Activated naive CD8-positive, alpha-beta T cell (primary cell): ENCODE results near the gene CHD6.

Experiments used
- H3K27ac Mint-ChIP-seq: one replicate; pipeline ENCODE4 v1.8.0; 2021; ENCODE audit warnings: mixed read lengths
- H3K27me3 Mint-ChIP-seq: one replicate; pipeline ENCODE4 v1.8.0; 2021; ENCODE audit warnings: mixed read lengths
- H3K36me3 Mint-ChIP-seq: one replicate; pipeline ENCODE4 v1.8.0; 2021; ENCODE audit warnings: mixed read lengths
- H3K4me1 Mint-ChIP-seq: one replicate; pipeline ENCODE4 v1.8.0; 2021; ENCODE audit warnings: low read depth, mixed read lengths
- H3K4me3 Mint-ChIP-seq: one replicate; pipeline ENCODE4 v1.8.0; 2021; ENCODE audit warnings: mild to moderate bottlenecking, mixed read lengths
- H3K9me3 Mint-ChIP-seq: one replicate; pipeline ENCODE4 v1.8.0; 2021; ENCODE audit warnings: low read depth, mixed read lengths

CHD6 gene

DNA sequence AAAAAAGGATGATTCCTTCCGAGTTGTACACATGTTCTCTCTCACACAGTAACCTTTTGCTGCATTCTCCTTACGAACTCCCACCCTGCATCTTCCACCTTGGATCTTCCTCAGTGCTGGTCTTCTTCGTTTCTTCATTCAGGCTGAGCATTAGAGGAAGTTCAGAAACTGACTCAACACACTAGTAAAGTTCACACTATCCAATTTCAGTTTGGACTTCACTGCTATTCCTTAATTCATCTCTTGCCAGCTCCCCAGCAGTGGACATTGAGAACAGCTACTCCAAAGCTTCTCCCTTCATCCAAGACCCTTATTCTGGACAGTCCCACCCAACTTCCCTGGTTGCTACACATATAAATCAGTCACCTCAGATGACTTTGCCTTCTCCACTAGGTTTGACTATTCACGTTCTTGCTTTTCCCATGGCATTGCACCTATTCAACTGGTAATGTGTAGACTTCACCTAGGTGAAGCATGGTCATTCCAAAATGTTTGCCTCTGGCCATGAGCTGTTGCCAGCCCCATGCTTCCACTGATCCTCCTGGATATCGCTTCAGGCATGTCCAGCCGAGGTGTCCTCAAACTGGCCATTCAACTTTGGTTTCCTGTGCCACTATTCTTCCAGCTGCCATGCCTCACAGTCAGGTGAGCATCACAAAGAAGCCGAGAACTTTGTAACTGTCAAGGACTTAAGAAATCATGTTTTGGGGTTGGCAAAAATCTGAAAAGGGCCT, 147.6 kb downstream of the CHD6 start:
- Mint-ChIP-seq H3K4me3 (no peak overlapping the region), H3K36me3 (peaks cover 37% of the 10 kb centered on the region), H3K9me3 (no peaks in the 10 kb centered on the region), H3K27ac (no peak overlapping the region), H3K4me1 (peaks cover 2% of the 10 kb centered on the region), H3K27me3 (no peaks in the 10 kb centered on the region)

GRCh38 chr20:41469868-41470267, 148.3 kb downstream of the CHD6 start:
- H3K4me3 Mint-ChIP-seq = no peak overlapping the region
- H3K27ac Mint-ChIP-seq = no peak overlapping the region
- no peaks in the 10 kb centered on the region for H3K4me1 Mint-ChIP-seq
- H3K36me3 Mint-ChIP-seq = peaks cover 37% of the 10 kb centered on the region
- no peaks in the 10 kb centered on the region for H3K9me3 Mint-ChIP-seq
- no peaks in the 10 kb centered on the region for H3K27me3 Mint-ChIP-seq

GRCh38 chr20:41468994-41469600, 149.1 kb downstream of the CHD6 start:
- Mint-ChIP-seq H3K4me3 (no peak overlapping the region), H3K27me3 (no peaks in the 10 kb centered on the region), H3K9me3 (no peaks in the 10 kb centered on the region), H3K36me3 (peaks cover 41% of the 10 kb centered on the region), H3K27ac (no peak overlapping the region), H3K4me1 (no peaks in the 10 kb centered on the region)

DNA sequence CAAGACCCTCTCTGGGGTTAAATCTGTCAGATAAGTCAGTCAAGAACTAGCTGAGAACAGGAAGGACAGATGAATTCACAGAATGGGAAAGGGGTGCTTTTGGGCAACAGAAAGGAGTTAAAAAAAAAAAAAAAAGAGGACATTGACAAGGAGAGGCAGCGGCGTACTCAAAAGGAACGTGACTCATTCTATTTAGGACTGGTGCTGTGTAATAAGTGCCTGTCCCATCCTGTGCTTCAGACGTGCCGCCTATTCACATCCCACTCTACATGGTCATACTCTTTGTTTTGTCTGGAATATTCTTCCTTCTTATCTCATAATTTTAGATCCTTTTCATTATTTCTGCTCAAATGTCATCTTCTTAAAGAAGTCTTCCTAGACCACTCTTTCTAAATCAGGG, 150.5 kb downstream of the CHD6 start:
- H3K27me3 Mint-ChIP-seq = no peaks in the 10 kb centered on the region
- no peak overlapping the region for H3K4me3 Mint-ChIP-seq
- H3K36me3 Mint-ChIP-seq = peaks cover 40% of the 10 kb centered on the region
- H3K9me3 Mint-ChIP-seq = no peaks in the 10 kb centered on the region
- no peaks in the 10 kb centered on the region for H3K4me1 Mint-ChIP-seq
- no peak overlapping the region for H3K27ac Mint-ChIP-seq

DNA sequence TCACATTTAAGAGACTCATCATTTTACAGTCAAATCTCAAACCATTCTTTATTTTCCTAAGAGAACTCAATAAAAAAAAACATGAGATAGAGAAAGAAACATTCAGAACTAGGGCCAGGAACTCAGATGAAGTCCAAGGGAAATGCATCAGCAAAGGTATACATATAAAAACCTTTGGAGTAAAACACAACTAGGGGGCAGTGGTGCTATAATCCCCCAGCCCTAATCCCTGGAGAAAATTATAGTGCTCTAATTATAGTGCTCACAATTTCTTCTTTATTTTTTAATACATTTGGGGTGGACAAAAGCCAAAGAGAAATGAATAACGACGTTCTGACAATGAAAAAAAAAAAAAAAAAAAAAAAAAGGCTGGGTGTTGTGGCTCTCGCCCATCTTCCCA, 151.0 kb downstream of the CHD6 start:
- no peaks in the 10 kb centered on the region for H3K27me3 Mint-ChIP-seq
- no peak overlapping the region for H3K4me3 Mint-ChIP-seq
- H3K36me3 Mint-ChIP-seq = peaks cover 35% of the 10 kb centered on the region
- no peaks in the 10 kb centered on the region for H3K9me3 Mint-ChIP-seq
- no peaks in the 10 kb centered on the region for H3K4me1 Mint-ChIP-seq
- no peak overlapping the region for H3K27ac Mint-ChIP-seq

GRCh38 chr20:41463567-41463966, 154.6 kb downstream of the CHD6 start:
- Mint-ChIP-seq H3K27ac (no peak overlapping the region), H3K36me3 (peaks cover 37% of the 10 kb centered on the region)

GRCh38 chr20:41462372-41463161, 155.6 kb downstream of the CHD6 start:
- Mint-ChIP-seq H3K27me3 (no peaks in the 10 kb centered on the region), H3K36me3 (peaks cover 32% of the 10 kb centered on the region), H3K27ac (no peak overlapping the region), H3K4me3 (no peak overlapping the region), H3K9me3 (no peaks in the 10 kb centered on the region), H3K4me1 (no peaks in the 10 kb centered on the region)

More at GRCh38 chr20:41463567-41463966, 154.6 kb downstream of the CHD6 start:
- Mint-ChIP-seq H3K9me3 (no peaks in the 10 kb centered on the region), H3K27me3 (no peaks in the 10 kb centered on the region), H3K4me3 (no peak overlapping the region), H3K4me1 (no peaks in the 10 kb centered on the region)

DNA sequence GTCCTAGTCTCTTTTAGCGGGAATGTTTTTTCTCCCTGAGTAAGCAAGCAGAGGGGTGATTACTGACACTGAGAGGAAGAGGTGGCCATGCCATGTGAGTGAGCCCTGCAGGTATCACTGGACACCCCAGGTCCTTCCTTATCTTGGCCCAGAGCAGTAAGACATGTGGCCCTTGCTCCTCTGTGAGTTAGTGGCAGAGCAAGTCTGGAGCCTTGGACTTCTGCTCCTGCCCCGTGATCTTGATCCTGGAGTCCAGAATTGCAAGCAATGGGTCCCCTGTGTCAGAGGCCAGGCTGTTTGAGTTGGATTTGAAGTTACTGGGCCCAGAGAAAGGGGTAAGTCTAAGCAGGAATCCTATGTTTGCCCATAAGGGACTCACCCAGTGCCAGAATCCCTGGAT, 159.4 kb downstream of the CHD6 start:
- H3K4me1 Mint-ChIP-seq = no peaks in the 10 kb centered on the region
- H3K36me3 Mint-ChIP-seq = peaks cover 16% of the 10 kb centered on the region
- H3K27ac Mint-ChIP-seq = no peak overlapping the region
- no peak overlapping the region for H3K4me3 Mint-ChIP-seq
- H3K9me3 Mint-ChIP-seq = no peaks in the 10 kb centered on the region
- H3K27me3 Mint-ChIP-seq = no peaks in the 10 kb centered on the region

DNA sequence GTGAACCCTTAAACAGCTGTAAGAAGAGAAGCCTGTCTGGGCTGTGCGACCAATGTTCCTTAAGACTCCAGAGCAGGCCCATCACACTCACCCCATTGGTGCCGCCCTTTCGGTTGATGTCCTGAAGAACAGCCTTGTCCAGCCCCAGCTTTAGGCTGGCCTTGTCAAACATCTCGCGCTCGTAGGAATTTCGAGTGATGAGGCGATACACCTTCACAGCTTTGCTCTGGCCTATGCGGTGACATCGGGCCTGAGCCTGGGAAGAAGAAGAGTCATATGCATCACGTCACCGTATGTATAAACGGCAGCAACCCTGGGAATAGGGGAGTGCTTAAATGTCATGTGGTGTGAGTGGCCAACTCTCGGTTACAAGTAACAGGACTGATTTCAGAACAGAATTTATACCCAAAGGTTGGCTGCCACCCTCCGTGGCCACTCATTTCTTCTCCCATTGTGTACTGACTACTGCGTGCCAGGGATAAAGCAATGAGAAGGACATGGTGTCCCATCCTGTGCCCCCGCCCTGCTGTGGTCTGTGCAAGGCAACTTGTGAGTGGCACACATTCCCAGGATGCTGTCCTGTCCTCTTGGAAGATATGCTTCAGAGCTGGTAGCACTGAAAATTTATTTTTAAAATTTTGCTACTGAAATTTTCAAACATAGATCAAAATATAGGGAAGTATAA, 160.9 kb downstream of the CHD6 start:
- peaks cover 19% of the 10 kb centered on the region for H3K36me3 Mint-ChIP-seq

DNA sequence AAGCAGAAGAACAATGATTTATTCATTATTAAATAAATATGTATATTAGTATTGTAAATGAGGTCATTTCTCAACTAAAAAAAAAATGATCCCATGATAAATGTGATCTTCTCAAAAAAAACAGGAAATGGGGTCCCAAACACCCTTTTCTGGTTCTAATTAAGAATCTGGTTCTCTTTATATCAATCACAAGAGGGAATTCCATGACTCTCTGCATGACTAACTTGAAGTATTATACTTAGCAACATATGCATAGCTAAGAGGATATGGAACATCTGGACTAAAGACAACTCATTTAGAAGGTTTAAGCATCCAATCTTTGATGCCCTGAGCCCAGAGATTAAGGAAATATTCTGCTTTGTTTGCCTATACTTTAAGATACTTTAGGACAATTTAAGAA, 161.8 kb downstream of the CHD6 start:
- Mint-ChIP-seq H3K4me3 (no peak overlapping the region), H3K9me3 (no peaks in the 10 kb centered on the region), H3K4me1 (no peaks in the 10 kb centered on the region), H3K36me3 (peaks cover 17% of the 10 kb centered on the region), H3K27ac (no peak overlapping the region), H3K27me3 (no peaks in the 10 kb centered on the region)

More for the DNA sequence above, 160.9 kb downstream of the CHD6 start:
- no peaks in the 10 kb centered on the region for H3K9me3 Mint-ChIP-seq
- no peak overlapping the region for H3K27ac Mint-ChIP-seq
- H3K4me1 Mint-ChIP-seq = no peaks in the 10 kb centered on the region
- no peaks in the 10 kb centered on the region for H3K27me3 Mint-ChIP-seq
- H3K4me3 Mint-ChIP-seq = no peak overlapping the region

GRCh38 chr20:41454250-41454649, 163.9 kb downstream of the CHD6 start:
- H3K36me3 Mint-ChIP-seq = peaks cover 11% of the 10 kb centered on the region
- H3K4me3 Mint-ChIP-seq = no peak overlapping the region
- H3K9me3 Mint-ChIP-seq = no peaks in the 10 kb centered on the region

GRCh38 chr20:41453010-41453950, 164.9 kb downstream of the CHD6 start:
- H3K27ac Mint-ChIP-seq = no peak overlapping the region

More at GRCh38 chr20:41454250-41454649, 163.9 kb downstream of the CHD6 start:
- Mint-ChIP-seq H3K27ac (no peak overlapping the region), H3K27me3 (no peaks in the 10 kb centered on the region), H3K4me1 (no peaks in the 10 kb centered on the region)

DNA sequence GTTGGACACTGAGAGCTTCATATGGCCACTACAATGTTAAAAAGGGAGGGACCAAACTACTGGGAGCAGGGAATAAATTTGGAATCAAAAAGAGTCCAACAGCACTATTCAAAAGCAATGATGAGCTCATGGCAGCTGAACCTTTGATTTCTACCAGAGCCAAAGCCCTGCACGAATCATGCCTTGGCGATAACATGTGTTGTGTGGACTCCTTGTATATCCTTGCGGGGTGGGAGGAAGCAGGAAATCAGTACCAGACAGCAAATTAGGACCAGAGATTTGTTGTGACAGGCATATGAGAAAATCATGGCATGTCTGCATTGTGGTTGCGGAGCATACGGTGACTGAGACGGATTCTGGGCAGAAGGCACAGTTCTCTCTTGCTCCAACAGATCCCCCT, 166.0 kb downstream of the CHD6 start:
- no peaks in the 10 kb centered on the region for H3K9me3 Mint-ChIP-seq
- no peaks in the 10 kb centered on the region for H3K27me3 Mint-ChIP-seq
- no peak overlapping the region for H3K27ac Mint-ChIP-seq
- no peaks in the 10 kb centered on the region for H3K4me1 Mint-ChIP-seq
- H3K36me3 Mint-ChIP-seq = peaks cover 17% of the 10 kb centered on the region
- no peak overlapping the region for H3K4me3 Mint-ChIP-seq

More at GRCh38 chr20:41453010-41453950, 164.9 kb downstream of the CHD6 start:
- Mint-ChIP-seq H3K36me3 (peaks cover 11% of the 10 kb centered on the region), H3K27me3 (no peaks in the 10 kb centered on the region), H3K4me1 (no peaks in the 10 kb centered on the region), H3K4me3 (no peak overlapping the region), H3K9me3 (no peaks in the 10 kb centered on the region)

- H3K27me3 Mint-ChIP-seq = no peaks in the 10 kb centered on the region
- no peak overlapping the region for H3K27ac Mint-ChIP-seq
- no peaks in the 10 kb centered on the region for H3K9me3 Mint-ChIP-seq
- peaks cover 7% of the 10 kb centered on the region for H3K4me1 Mint-ChIP-seq
- H3K4me3 Mint-ChIP-seq = no peak overlapping the region
- peaks cover 24% of the 10 kb centered on the region for H3K36me3 Mint-ChIP-seq
Observed at GRCh38 chr20:41447006-41447405, 171.2 kb downstream of the CHD6 start.
